SJSA1 (cell line): ENCODE results near the gene IGHMBP2. TPM values are rescaled to one million over a fixed set of nuclear protein-coding genes. Genes with fewer than 3 reads are reported as not detected.

ENCODE experiments used
- DNase-seq, 2 experiments: peaks; one replicate each; pipeline ENCODE4 v3.0.0-alpha.2; 2015 to 2020; ENCODE audit warnings: low spot score in 2 of 2, low read depth in 1 of 2
- H3K27ac ChIP-seq: fragments of 250-450 bp; sonication (Bioruptor Pico); 2 replicates; pipeline ENCODE4 v1.5.1; 2020; ENCODE audit warnings: mild to moderate bottlenecking, moderate library complexity
- H3K27me3 ChIP-seq: fragments of 250-450 bp; sonication (Bioruptor Pico); replicated peaks from 2 replicates; pipeline ENCODE4 v1.5.1; 2020; ENCODE audit warnings: mild to moderate bottlenecking, moderate library complexity
- H3K36me3 ChIP-seq: fragments of 250-450 bp; sonication (Bioruptor Pico); 2 replicates; pipeline ENCODE4 v1.5.1; 2020; ENCODE audit warnings: mild to moderate bottlenecking
- H3K4me1 ChIP-seq: fragments of 250-450 bp; sonication (Bioruptor Pico); replicated peaks from 2 replicates; pipeline ENCODE4 v1.6.1; 2021; ENCODE audit warnings: mild to moderate bottlenecking
- H3K4me3 ChIP-seq: fragments of 250-450 bp; sonication (Bioruptor Pico); 2 replicates; pipeline ENCODE4 v1.5.1; 2020; ENCODE audit warnings: mild to moderate bottlenecking
- H3K9me3 ChIP-seq: fragments of 250-450 bp; sonication (Bioruptor Pico); replicated peaks from 2 replicates; pipeline ENCODE4 v1.5.1; 2020; ENCODE audit warnings: mild to moderate bottlenecking
- total RNA-seq: library from RNA; depleted of rRNA; stranded (reverse); fragments of >200 nt; shearing (Covaris generic); gene quantifications from 2 replicates; pipeline ENCODE4 v1.2.3, GENCODE V29; 2014

The IGHMBP2 gene
- total RNA-seq, 1 experiment from 2014 or later, result 16.4 TPM

GRCh38 chr11:68935516-68936357 is 32.0 kb downstream of the IGHMBP2 start:
- Histone ChIP-seq H3K4me3 (no peak overlapping the region), H3K36me3 (peaks cover 92% of the 10 kb centered on the region), H3K4me1 (no peaks in the 10 kb centered on the region), H3K27ac (no peak overlapping the region), H3K9me3 (no peaks in the 10 kb centered on the region), H3K27me3 (no peaks in the 10 kb centered on the region)
- no peak for DNase-seq

DNA sequence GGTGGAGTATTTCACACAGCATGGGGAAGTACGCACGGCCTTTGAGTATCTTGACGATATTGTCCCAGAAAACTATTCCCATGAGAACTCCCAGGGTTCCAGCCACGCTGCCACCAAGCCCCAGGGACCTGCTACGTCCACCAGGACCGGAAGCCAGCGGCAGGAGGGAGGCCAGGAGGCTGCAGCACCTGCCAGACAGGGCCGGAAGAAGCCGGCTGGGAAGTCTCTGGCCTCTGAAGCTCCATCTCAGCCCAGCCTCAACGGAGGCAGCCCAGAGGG is 32.6 kb downstream of the IGHMBP2 start:
- no peak for DNase-seq

DNA sequence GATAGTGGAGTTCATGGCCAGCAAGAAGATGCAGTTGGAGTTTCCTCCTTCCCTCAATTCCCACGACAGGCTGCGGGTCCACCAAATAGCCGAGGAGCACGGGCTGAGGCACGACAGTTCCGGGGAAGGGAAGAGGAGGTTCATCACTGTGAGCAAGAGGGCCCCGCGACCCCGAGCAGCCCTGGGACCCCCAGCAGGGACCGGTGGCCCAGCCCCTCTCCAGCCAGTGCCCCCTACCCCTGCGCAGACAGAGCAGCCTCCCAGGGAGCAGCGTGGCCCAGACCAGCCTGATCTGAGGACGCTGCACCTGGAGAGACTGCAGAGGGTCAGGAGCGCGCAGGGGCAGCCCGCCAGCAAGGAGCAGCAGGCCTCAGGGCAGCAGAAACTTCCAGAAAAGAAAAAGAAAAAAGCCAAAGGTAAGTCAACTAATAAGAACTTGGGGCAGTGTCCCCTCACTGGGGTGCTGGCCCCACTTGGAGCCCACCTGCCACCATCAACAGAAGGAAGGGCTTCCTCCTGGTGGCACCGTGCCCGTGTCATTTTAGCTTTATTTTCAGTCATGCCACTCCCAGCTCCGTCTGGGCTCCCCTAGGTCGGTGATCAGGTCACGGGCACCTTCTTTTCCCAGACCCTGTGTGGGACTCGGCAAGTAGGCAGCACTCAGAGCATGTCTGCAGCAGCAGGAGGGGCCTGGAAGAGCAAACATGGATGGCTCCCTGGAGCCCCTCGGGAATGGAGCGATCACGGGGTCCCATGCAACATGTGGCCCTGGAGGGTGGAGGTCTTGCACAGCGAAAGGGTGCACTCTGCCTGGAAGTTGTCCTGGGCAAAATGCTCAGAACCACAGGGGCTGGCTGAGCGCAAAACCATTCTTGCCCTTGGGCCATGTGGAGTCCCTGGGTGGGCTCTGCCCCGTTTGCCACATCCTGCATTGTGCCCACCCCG is 33.3 kb downstream of the IGHMBP2 start:
- no peak overlapping the region for H3K27ac ChIP-seq
- H3K27me3 ChIP-seq, result no peaks in the 10 kb centered on the region
- peaks cover 88% of the 10 kb centered on the region for H3K36me3 ChIP-seq
- no peak overlapping the region for H3K4me3 ChIP-seq
- no peak for DNase-seq
- H3K9me3 ChIP-seq, result no peaks in the 10 kb centered on the region
- H3K4me1 ChIP-seq, result no peaks in the 10 kb centered on the region

More for the DNA sequence above, 32.6 kb downstream of the IGHMBP2 start:
- Histone ChIP-seq H3K4me1 (no peaks in the 10 kb centered on the region), H3K36me3 (peaks cover 90% of the 10 kb centered on the region), H3K4me3 (no peak overlapping the region), H3K27ac (no peak overlapping the region), H3K27me3 (no peaks in the 10 kb centered on the region), H3K9me3 (no peaks in the 10 kb centered on the region)

- peaks cover 79% of the 10 kb centered on the region for H3K36me3 ChIP-seq
- no peak for DNase-seq
- peaks cover 5% of the 10 kb centered on the region; the same call in 1 of the 2 replicates for H3K4me1 ChIP-seq
- H3K27me3 ChIP-seq, result no peaks in the 10 kb centered on the region
- H3K9me3 ChIP-seq, result no peaks in the 10 kb centered on the region
- H3K27ac ChIP-seq, result no peak overlapping the region
- no peak overlapping the region for H3K4me3 ChIP-seq
Measured at GRCh38 chr11:68938088-68938487, 34.4 kb downstream of the IGHMBP2 start.

DNA sequence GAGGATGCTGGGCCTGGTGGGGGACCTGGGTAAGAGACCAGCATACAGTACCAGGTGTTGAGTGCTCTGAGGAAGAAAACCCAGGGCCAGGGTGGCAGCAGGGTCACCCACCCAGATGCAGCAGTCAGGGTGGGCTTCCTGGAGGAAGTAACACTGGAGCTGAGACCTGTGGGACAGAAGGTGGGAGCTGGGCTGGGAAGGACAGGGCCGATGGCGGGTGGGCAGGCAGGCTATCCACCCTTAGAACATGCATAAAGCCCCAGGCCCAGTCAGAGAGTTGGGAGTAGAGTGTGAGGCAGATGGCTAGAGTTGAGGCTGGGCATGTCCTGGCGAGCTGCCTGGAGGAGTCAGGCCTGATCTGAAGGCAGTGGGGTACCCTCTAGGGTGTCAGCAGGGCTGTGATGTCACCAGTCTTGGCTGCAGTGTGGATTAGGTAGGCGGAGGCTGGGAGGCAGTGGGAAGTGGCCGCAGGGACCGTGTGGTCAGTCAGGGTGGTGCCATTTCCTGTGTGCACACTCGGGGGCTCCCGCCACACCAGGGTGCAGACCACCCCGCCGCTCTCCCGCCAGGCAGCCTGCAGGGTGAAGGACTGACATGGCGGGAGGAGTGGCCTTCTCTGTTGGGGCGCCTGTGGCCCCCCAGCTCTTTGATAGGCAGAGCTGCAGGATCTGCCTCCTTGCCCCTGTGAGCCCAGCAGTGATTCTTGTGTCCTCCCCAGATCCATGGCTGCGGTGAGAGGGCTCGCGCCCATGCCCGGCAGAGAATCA is 35.3 kb downstream of the IGHMBP2 start:
- Histone ChIP-seq H3K4me3 (no peak overlapping the region), H3K36me3 (peaks cover 70% of the 10 kb centered on the region)

GRCh38 chr11:68939583-68940555 is 36.2 kb downstream of the IGHMBP2 start:
- H3K27me3 ChIP-seq, result no peaks in the 10 kb centered on the region
- no peak for DNase-seq
- H3K4me3 ChIP-seq, result no peak overlapping the region
- no peaks in the 10 kb centered on the region for H3K9me3 ChIP-seq
- peaks cover 61% of the 10 kb centered on the region for H3K36me3 ChIP-seq
- H3K4me1 ChIP-seq, result peaks cover 6% of the 10 kb centered on the region; the same call in 1 of the 2 replicates
- H3K27ac ChIP-seq, result no peak overlapping the region

More for the DNA sequence above, 35.3 kb downstream of the IGHMBP2 start:
- no peak for DNase-seq
- H3K4me1 ChIP-seq, result peaks cover 6% of the 10 kb centered on the region; the same call in 1 of the 2 replicates
- H3K9me3 ChIP-seq, result no peaks in the 10 kb centered on the region
- no peaks in the 10 kb centered on the region for H3K27me3 ChIP-seq
- H3K27ac ChIP-seq, result no peak overlapping the region

GRCh38 chr11:68940651-68941323 is 37.1 kb downstream of the IGHMBP2 start:
- no peak for DNase-seq
- Histone ChIP-seq H3K4me1 (peaks cover 10% of the 10 kb centered on the region), H3K27me3 (no peaks in the 10 kb centered on the region), H3K9me3 (no peaks in the 10 kb centered on the region), H3K27ac (no peak overlapping the region), H3K36me3 (peaks cover 52% of the 10 kb centered on the region), H3K4me3 (no peak overlapping the region)

DNA sequence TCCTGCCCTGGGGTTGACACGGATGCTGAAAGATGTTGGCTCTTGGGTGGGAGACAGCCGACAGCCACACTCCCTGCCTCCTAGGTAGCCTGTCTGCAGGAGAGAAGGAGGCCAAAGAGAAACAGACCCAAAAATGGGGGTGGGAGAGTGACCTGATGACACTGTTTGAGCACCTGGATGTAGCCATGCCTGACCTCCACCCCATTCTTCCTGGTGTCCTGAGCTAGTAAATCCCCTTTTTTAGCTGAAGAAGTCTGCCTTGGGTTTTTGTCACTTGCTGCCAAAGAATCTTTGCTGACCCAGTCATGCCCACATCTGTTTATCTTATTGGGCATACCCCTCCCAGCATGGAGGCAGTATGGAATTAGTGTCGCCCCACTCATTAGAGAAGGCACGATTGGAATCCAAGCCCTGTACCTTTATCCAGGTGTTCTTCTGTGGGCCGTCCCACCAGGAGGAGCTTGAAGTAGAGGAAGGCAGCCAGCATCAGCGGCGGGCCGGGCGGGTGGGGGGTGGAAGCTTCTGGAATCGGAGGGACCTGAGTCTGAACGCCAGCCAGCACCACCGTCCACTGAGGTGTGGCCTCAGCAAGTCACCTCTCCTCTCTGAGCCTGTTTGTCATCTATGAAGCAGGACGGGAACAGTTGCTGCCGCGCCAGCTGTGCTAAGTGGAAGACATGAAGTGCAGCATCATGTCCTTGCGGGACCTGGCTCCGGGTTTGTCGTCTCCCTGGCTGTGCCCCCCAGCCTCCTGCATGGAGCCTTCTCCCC is 37.8 kb downstream of the IGHMBP2 start:
- Histone ChIP-seq H3K36me3 (peaks cover 45% of the 10 kb centered on the region), H3K27ac (no peak overlapping the region), H3K27me3 (no peaks in the 10 kb centered on the region), H3K4me1 (peaks cover 16% of the 10 kb centered on the region), H3K9me3 (no peaks in the 10 kb centered on the region), H3K4me3 (no peak overlapping the region)
- DNase-seq, result no peak

GRCh38 chr11:68942095-68942620 is 38.5 kb downstream of the IGHMBP2 start:
- H3K27ac ChIP-seq, result no peak overlapping the region
- DNase-seq, result no peak

GRCh38 chr11:68942751-68943271 is 39.1 kb downstream of the IGHMBP2 start:
- Histone ChIP-seq H3K9me3 (no peaks in the 10 kb centered on the region), H3K27ac (no peak overlapping the region), H3K27me3 (no peaks in the 10 kb centered on the region)

More at GRCh38 chr11:68942095-68942620, 38.5 kb downstream of the IGHMBP2 start:
- Histone ChIP-seq H3K4me1 (peaks cover 18% of the 10 kb centered on the region), H3K36me3 (peaks cover 38% of the 10 kb centered on the region), H3K9me3 (no peaks in the 10 kb centered on the region), H3K4me3 (no peak overlapping the region), H3K27me3 (no peaks in the 10 kb centered on the region)

GRCh38 chr11:68946416-68947090 is 42.9 kb downstream of the IGHMBP2 start:
- Histone ChIP-seq H3K9me3 (no peaks in the 10 kb centered on the region), H3K36me3 (no peaks in the 10 kb centered on the region), H3K27me3 (no peaks in the 10 kb centered on the region), H3K4me1 (peaks cover 18% of the 10 kb centered on the region), H3K27ac (no peak overlapping the region), H3K4me3 (no peak overlapping the region)
- DNase-seq, result peak in 1 of 2 experiments; percentile 54

More at GRCh38 chr11:68942751-68943271, 39.1 kb downstream of the IGHMBP2 start:
- H3K36me3 ChIP-seq, result peaks cover 32% of the 10 kb centered on the region
- no peak overlapping the region for H3K4me3 ChIP-seq
- DNase-seq, result no peak
- peaks cover 18% of the 10 kb centered on the region for H3K4me1 ChIP-seq
